ENCODE measurements around the gene RNF133.

- TF ChIP-seq CTCF (IDR thresholded peaks at IDR 0.05; ENCODE audit: poor library complexity) (no peak), EZH2 (IDR thresholded peaks at IDR 0.05; ENCODE audit: borderline replicate concordance) (no peak)
Measured at GRCh38 chr7:122651451-122651850, 47.5 kb downstream of the RNF133 start.

Measured in hepatocyte (in vitro differentiated cells).